Mononuclear cell (primary cell): Measurements from ENCODE around the gene WNT7A. TPM values are rescaled to one million over a fixed set of nuclear protein-coding genes. Genes with fewer than 3 reads are reported as not detected.

Experiments used
- H3K27me3 ChIP-seq: 2 replicates; pipeline ENCODE4 v1.6.0; 2011; ENCODE audit warnings: low read length, control low read depth; ENCODE audit not compliant: insufficient read depth
- H3K4me1 ChIP-seq: 2 replicates; pipeline ENCODE4 v1.5.1; 2011; ENCODE audit warnings: mild to moderate bottlenecking, low read length, control low read depth; ENCODE audit not compliant: insufficient read depth
- H3K4me3 ChIP-seq: 2 replicates; pipeline ENCODE4 v1.5.1; 2011; ENCODE audit warnings: mild to moderate bottlenecking, low read length, moderate library complexity
- H3K9me3 ChIP-seq: 2 replicates; pipeline ENCODE4 v1.5.1; 2011; ENCODE audit warnings: low read depth, mild to moderate bottlenecking, control low read depth, low read length
- total RNA-seq: library from RNA; depleted of rRNA; stranded (reverse); fragments of >200 nt; gene quantifications from one replicate; pipeline ENCODE4 v1.2.3, GENCODE V29; 2012

The WNT7A gene
- total RNA-seq, 1 donor: 4.8 TPM

DNA sequence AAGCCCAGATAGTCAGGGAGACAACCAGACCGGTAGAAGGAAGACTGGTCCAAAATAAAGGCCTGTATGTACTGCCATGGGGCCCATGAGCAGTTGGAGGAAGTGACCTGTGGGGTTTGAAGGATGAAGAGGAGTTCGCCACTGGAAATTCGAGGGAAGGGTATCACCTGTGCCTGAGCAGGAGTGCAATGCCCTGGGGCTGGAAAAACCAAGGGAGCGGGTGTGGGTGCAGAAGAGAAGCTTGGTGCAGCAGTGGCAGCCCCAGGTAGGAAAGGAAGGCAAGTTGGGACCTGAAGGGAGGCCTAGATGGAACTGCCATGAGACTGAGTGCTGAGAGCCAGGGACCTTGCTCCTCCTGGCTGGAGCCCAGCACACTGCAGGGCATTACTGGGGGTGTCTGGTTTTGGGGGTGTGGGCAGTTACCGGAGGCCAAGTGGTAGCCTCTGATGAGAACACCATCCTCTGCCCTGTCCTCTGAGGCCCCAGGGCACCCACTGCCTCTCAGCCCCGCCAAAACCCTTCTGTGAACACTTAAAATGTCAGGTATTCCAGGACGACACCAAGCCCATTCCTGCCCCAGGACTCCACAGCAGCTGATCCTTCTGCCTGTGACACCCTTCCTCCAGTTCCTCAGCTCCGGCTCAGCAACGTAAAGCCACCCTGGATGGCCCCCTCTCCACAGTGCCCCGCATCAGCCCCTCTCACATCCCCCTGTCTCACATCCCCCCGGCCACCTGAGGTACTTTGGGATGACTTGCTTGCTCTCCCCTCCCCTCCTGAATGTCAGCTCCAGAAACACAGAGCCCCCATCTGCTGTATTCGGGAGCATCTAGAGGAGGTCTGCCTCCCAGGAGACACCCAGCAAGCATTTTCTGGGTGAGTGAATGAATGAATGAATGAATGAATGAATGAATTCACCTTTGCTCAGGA is 42.9 kb downstream of the WNT7A start:
- H3K27me3 ChIP-seq: no peaks in the 10 kb centered on the region
- no peak overlapping the region for H3K4me3 ChIP-seq
- no peaks in the 10 kb centered on the region for H3K4me1 ChIP-seq
- no peaks in the 10 kb centered on the region for H3K9me3 ChIP-seq

DNA sequence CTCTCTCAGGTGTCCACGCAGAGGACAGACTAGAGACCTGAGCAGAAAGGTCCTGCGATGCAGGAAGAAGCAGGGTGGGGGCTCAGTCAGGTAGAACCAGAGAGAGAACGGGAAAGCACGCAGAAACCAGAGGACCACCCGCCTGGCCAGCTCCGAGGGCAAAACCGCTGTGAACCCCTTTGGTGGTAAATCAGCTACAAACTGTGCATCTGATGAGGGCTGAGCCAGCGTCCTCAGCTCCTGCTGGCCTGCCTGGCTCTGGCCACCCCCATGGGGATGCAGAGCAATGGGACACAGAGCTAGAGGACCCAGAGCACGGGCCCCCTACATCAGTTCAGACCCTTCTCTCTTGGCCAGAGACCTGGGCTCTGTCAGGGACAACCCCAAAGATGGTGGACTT is 44.6 kb downstream of the WNT7A start:
- Histone ChIP-seq H3K4me1 (no peaks in the 10 kb centered on the region), H3K9me3 (no peaks in the 10 kb centered on the region), H3K4me3 (no peak overlapping the region), H3K27me3 (no peaks in the 10 kb centered on the region)

GRCh38 chr3:13834258-13835035 is 45.4 kb downstream of the WNT7A start:
- Histone ChIP-seq H3K9me3 (no peaks in the 10 kb centered on the region), H3K4me1 (no peaks in the 10 kb centered on the region), H3K27me3 (no peaks in the 10 kb centered on the region), H3K4me3 (no peak overlapping the region)

DNA sequence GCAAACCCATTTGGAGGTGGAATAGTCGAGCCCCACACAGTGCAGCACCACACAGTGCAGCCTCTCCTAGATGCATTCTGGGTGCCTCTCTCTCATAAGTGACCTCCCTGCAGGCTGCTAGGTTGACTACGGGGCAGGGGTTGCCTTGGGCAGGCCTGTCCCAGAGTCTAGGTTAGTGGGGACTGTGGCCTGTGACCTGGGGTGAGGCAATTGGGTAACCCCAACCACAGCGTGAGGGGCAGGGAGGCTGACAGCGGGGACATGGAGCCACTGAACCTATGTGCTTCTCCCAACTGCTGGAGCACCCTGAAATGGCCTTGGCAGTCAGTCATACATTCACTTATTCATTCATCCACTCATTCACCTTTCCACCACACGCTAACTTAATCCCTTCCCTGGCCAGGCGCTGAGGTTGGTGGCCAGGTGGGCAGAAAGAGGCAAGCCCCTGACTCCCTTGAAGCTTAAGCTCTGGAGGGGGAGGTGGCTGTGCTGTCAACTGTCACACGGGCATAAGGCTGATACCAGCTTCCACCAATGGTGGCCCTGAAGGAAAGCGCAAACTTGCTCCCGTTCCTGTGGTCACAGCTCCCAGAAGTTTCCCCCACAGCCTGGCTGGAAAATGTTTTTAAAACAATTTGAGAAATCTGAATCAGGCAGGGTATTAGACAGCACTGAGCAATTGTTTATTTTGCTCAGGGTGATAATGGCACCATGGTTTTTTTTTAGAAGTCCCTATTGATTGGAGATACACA is 46.2 kb downstream of the WNT7A start:
- Histone ChIP-seq H3K27me3 (no peaks in the 10 kb centered on the region), H3K4me3 (no peak overlapping the region), H3K4me1 (no peaks in the 10 kb centered on the region), H3K9me3 (no peaks in the 10 kb centered on the region)

- H3K9me3 ChIP-seq: no peaks in the 10 kb centered on the region
- H3K4me1 ChIP-seq: no peaks in the 10 kb centered on the region
- no peak overlapping the region for H3K4me3 ChIP-seq
- H3K27me3 ChIP-seq: no peaks in the 10 kb centered on the region
These were observed 47.7 kb downstream of the WNT7A start for GRCh38 chr3:13832130-13832529.

- no peaks in the 10 kb centered on the region for H3K27me3 ChIP-seq
- H3K4me1 ChIP-seq: no peaks in the 10 kb centered on the region
- no peak overlapping the region for H3K4me3 ChIP-seq
- no peaks in the 10 kb centered on the region for H3K9me3 ChIP-seq
These were observed 48.4 kb downstream of the WNT7A start for GRCh38 chr3:13831386-13831996.

GRCh38 chr3:13829311-13829710 is 50.6 kb downstream of the WNT7A start:
- no peaks in the 10 kb centered on the region for H3K27me3 ChIP-seq
- no peaks in the 10 kb centered on the region for H3K9me3 ChIP-seq
- H3K4me3 ChIP-seq: no peak overlapping the region
- H3K4me1 ChIP-seq: no peaks in the 10 kb centered on the region

GRCh38 chr3:13828501-13829265 is 51.2 kb downstream of the WNT7A start:
- H3K4me1 ChIP-seq: no peaks in the 10 kb centered on the region
- no peaks in the 10 kb centered on the region for H3K27me3 ChIP-seq
- H3K4me3 ChIP-seq: no peak overlapping the region
- no peaks in the 10 kb centered on the region for H3K9me3 ChIP-seq

GRCh38 chr3:13827699-13828098 is 52.2 kb downstream of the WNT7A start:
- Histone ChIP-seq H3K4me1 (no peaks in the 10 kb centered on the region), H3K27me3 (no peaks in the 10 kb centered on the region), H3K4me3 (no peak overlapping the region), H3K9me3 (no peaks in the 10 kb centered on the region)

DNA sequence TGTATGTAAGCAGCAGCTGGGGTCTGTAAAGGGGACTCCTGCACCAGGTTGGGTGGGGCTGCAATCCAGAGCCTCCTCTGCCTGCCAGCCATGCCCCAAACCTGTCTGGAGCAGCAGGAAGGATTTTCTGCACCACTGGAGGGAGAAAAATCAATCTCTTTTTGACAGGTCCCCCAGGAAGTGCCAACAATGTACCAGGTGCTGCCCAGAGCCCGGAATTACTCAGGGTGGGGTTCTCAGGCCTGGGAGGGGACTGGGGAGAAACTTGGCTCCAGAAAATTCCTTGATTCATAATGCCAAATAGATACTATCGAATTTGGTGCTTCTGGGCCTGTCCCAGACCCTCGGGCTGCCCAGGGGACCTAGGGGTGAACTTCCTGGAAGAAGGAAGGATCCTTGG is 52.6 kb downstream of the WNT7A start:
- no peak overlapping the region for H3K4me3 ChIP-seq
- H3K9me3 ChIP-seq: no peaks in the 10 kb centered on the region
- no peaks in the 10 kb centered on the region for H3K27me3 ChIP-seq
- H3K4me1 ChIP-seq: no peaks in the 10 kb centered on the region

GRCh38 chr3:13826672-13827071 is 53.2 kb downstream of the WNT7A start:
- Histone ChIP-seq H3K9me3 (no peaks in the 10 kb centered on the region), H3K27me3 (no peaks in the 10 kb centered on the region), H3K4me1 (no peaks in the 10 kb centered on the region)

GRCh38 chr3:13825821-13826220 is 54.0 kb downstream of the WNT7A start:
- no peaks in the 10 kb centered on the region for H3K9me3 ChIP-seq
- no peaks in the 10 kb centered on the region for H3K4me1 ChIP-seq
- H3K27me3 ChIP-seq: no peaks in the 10 kb centered on the region
- H3K4me3 ChIP-seq: no peak overlapping the region

More at GRCh38 chr3:13826672-13827071, 53.2 kb downstream of the WNT7A start:
- H3K4me3 ChIP-seq: no peak overlapping the region

GRCh38 chr3:13825311-13825579 is 54.6 kb downstream of the WNT7A start:
- Histone ChIP-seq H3K27me3 (no peaks in the 10 kb centered on the region), H3K4me3 (no peak overlapping the region), H3K9me3 (no peaks in the 10 kb centered on the region), H3K4me1 (no peaks in the 10 kb centered on the region)

GRCh38 chr3:13824521-13825310 is 55.2 kb downstream of the WNT7A start:
- Histone ChIP-seq H3K9me3 (no peaks in the 10 kb centered on the region), H3K27me3 (no peaks in the 10 kb centered on the region), H3K4me3 (no peak overlapping the region), H3K4me1 (no peaks in the 10 kb centered on the region)
